ENCODE results near the gene ARID4A. TPM values are rescaled to one million over a fixed set of nuclear protein-coding genes. Genes with fewer than 3 reads are reported as not detected.
A peak's percentile ranks its signal among the peaks of the same experiment; 100 is the strongest.
"Not testable (repeated sequence)": the region's sequence is repeated elsewhere in the genome, so short reads cannot be mapped to it uniquely, and the experiment has no call there.

Gene ARID4A
- total RNA-seq, 4 donors from 2014 or later, result 12.6 to 33.7 (median 18.5) TPM

GRCh38 chr14:58331111-58331510 lies 32.8 kb downstream of the ARID4A start:
- DNase-seq (ENCODE audit: low spot score), result peak; percentile 87
- ATAC-seq (ENCODE audit: low FRiP score), result peak; percentile 88
- no peak for TF ChIP-seq CTCF (IDR thresholded peaks at IDR 0.05)

DNA sequence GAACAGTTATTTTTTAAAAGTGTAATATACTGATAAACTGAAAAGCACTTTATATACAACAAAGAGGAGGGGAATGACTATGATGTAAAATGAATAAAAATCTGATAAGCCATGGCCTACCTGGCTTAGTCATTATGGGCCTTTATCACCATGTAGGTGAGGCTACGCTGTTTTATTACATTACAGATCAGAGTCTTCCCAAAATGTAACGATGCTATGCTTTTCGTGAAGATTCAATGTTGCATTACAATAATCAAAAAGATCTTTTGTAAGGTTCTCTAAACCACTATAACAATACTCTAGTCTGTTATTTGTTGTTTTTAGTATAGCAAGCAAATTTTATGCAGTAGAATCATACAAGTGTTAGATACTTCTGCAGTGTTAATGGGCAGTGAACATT lies 34.2 kb downstream of the ARID4A start:
- no peak for TF ChIP-seq CTCF (IDR thresholded peaks at IDR 0.05)
- DNase-seq (ENCODE audit: low spot score) (no peak), ATAC-seq (ENCODE audit: low FRiP score) (no peak)

DNA sequence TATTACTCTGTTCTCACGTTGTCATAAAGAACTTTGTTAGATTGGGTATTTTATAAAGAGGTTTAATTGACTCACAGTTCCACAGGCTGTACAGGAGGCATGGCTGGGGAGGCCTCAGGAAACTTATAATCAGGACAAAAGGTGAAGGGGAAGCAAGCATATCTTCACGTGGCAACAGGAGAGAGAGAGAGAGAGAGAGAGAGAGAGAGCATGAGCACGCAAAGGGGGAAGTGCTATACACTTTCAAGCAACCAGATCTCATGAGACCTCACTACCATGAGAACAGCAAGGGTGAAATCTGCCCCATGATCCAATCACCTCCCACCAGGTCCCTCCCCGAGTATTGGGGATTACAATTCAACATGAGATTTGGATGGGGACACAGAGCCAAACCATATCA lies 41.3 kb downstream of the ARID4A start:
- not testable (repeated sequence) for DNase-seq (ENCODE audit: low spot score)

DNA sequence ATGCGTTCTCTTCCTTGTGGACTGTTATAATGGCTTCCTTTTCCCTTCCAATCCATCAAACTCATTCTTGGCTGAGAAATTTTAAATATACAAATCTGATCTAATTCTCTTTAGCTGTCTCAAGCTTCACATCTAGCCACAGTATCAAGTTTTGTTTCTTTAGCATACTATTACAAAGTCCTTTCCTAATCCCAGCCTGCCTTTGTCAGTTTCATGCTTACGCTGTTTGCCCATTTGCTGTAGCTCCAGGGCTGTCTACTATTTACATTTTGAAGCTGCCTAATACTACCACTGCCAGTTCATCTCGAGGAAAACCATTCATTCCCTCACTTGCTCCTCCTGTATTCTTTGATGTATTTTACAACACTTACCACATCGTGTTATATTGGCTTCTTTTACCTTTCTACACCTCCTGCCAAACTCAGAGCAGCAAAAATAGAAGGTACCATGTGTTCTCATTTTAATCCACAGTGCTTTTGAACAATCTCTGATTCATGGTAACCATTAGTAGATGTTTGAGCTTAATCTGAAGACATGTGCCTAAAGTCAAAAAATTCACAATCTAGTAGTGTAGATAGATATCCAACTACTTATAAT lies 42.9 kb downstream of the ARID4A start:
- no peak for ATAC-seq (ENCODE audit: low FRiP score)
- no peak for TF ChIP-seq CTCF (IDR thresholded peaks at IDR 0.05)
- no peak for DNase-seq (ENCODE audit: low spot score)

More for the DNA sequence above, 41.3 kb downstream of the ARID4A start:
- not testable (repeated sequence) for ATAC-seq (ENCODE audit: low FRiP score)

GRCh38 chr14:58343535-58343934 lies 45.2 kb downstream of the ARID4A start:
- not testable (repeated sequence) for ATAC-seq (ENCODE audit: low FRiP score); DNase-seq (ENCODE audit: low spot score)

DNA sequence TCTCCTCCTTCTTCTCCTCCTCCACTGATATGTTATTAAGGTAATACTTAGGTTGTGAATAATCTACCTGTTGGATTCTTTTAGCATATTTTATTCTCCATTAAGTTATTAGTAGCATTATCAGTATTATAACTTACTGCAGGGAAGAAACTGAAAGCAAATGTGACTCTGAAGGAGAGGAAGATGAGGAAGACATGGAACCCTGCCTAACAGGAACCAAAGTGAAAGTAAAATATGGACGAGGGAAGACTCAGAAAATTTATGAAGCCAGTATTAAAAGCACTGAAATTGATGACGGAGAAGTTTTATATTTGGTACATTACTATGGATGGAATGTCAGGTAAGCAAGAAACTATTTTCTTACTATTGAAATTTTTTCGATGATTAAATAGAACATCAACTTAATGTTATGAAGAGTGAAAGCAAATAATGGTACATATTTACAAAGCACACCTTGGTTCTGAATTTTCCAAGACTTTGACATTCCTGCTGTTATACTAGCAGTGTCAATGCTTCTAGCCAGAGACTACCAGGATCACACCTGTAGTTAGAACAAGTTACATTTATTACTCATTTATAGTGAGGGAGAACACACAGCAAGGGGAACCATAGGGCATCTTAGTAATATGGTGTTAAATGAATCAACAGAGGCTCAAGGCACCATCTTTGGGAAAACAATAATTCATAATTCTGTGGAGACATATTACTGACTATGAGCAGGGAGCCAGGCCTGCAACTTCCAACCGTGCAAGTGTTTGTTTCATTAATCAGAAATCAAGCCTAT lies 55.4 kb downstream of the ARID4A start:
- ATAC-seq (ENCODE audit: low FRiP score), result no peak

DNA sequence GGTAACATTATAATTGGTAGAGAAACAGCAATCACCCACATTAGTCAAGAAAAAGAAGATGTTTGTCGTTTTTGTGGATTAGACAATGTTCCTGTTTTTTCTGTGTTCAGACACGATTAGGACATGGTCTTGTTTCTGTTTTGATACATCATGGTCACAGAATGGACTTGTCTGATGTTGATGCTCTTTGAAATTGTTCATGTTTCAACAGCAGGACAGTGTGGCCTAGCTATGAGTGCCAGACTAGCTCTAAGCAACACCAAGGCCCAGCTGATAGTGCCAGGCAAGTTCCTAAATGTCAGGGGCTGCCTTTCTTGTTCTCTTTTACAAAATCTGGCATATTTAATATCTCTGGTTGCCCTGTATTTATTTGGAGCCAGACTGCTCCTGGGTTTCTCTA lies 56.5 kb downstream of the ARID4A start:
- TF ChIP-seq CTCF (IDR thresholded peaks at IDR 0.05), result no peak
- no peak for ATAC-seq (ENCODE audit: low FRiP score)

More for the DNA sequence above, 55.4 kb downstream of the ARID4A start:
- no peak for DNase-seq (ENCODE audit: low spot score)
- no peak for TF ChIP-seq CTCF (IDR thresholded peaks at IDR 0.05)

GRCh38 chr14:58356268-58356667 lies 57.9 kb downstream of the ARID4A start:
- ATAC-seq (ENCODE audit: low FRiP score) (no peak), DNase-seq (ENCODE audit: low spot score) (no peak)
- TF ChIP-seq CTCF (IDR thresholded peaks at IDR 0.05), result no peak

More for the DNA sequence above, 56.5 kb downstream of the ARID4A start:
- no peak for DNase-seq (ENCODE audit: low spot score)

- DNase-seq (ENCODE audit: low spot score); ATAC-seq (ENCODE audit: low FRiP score): not testable (repeated sequence)
These were observed 63.9 kb downstream of the ARID4A start for GRCh38 chr14:58362272-58362671.

Measured in omental fat pad (tissue), 4 donors.